Tibial nerve (tissue), 4 donors: ENCODE results near the gene BLM. TPM values are rescaled to one million over a fixed set of nuclear protein-coding genes. Genes with fewer than 3 reads are reported as not detected.
A peak's percentile ranks its signal among the peaks of the same experiment; 100 is the strongest.

Experiments used
- DNase-seq, 2 donors: peaks; one replicate each; pipeline ENCODE4 v3.0.0-alpha.2; 2019; ENCODE audit warnings: low spot score in 2 of 2
- H3K27ac ChIP-seq, 4 donors: fragments of 200-600 bp; sonication (generic) in 3 of 4; one replicate each; pipeline ENCODE4 v1.5.1; 2017 to 2019; ENCODE audit warnings: mild to moderate bottlenecking in 1 of 4
- H3K27me3 ChIP-seq, 2 donors: fragments of 200-600 bp; sonication (generic) in 1 of 2; one replicate each; pipeline versions ENCODE4 v1.5.1 to v1.6.0; 2017 to 2019
- H3K36me3 ChIP-seq, 3 donors: fragments of 200-600 bp; sonication (generic); one replicate each; pipeline ENCODE4 v1.5.1; 2018 to 2019
- H3K4me1 ChIP-seq, 4 donors: fragments of 200-600 bp; sonication (generic) in 3 of 4; one replicate each; pipeline ENCODE4 v1.5.1; 2017 to 2019
- H3K4me3 ChIP-seq, 4 donors: fragments of 200-600 bp; sonication (generic) in 3 of 4; one replicate each; pipeline ENCODE4 v1.5.1; 2017 to 2019; ENCODE audit warnings: mild to moderate bottlenecking in 1 of 4, moderate library complexity in 1 of 4
- H3K9me3 ChIP-seq, 4 donors: fragments of 200-600 bp; sonication (generic) in 3 of 4; one replicate each; pipeline ENCODE4 v1.5.1; 2017 to 2019
- CTCF ChIP-seq, 5 experiments: fragments of 200-600 bp in 3 of 5; fragments of 450-650 bp in 2 of 5; sonication (generic) in 3 of 5; IDR thresholded peaks; one replicate each; pipeline ENCODE4 v1.5.1; 2016 to 2019; ENCODE audit warnings: antibody characterized with exemption in 5 of 5, mild to moderate bottlenecking in 3 of 5, moderate library complexity in 2 of 5
- EP300 ChIP-seq, 2 donors: sonication (generic); formaldehyde crosslinking; IDR thresholded peaks; one replicate each; pipeline ENCODE4 v1.6.1; 2017; ENCODE audit warnings: antibody characterized with exemption in 2 of 2, mild to moderate bottlenecking in 1 of 2
- POLR2A ChIP-seq, 2 donors: fragments of 450-650 bp; IDR thresholded peaks; one replicate each; pipeline ENCODE4 v1.6.1; 2017; ENCODE audit warnings: antibody characterized with exemption in 2 of 2, mild to moderate bottlenecking in 2 of 2, moderate library complexity in 2 of 2
- WGBS, 2 donors: methylation state at CpG; one replicate each; pipeline ENCODE4 v1.1.5; 2018; 5-methylcytosine and 5-hydroxymethylcytosine counted together
- total RNA-seq, 4 donors: library from RNA; depleted of rRNA; stranded (reverse); fragments of >200 nt; gene quantifications; one replicate each; pipeline ENCODE4 v1.1.0, GENCODE V29; 2016

BLM gene
- total RNA-seq, 4 donors from 2014 or later, result 0.66 to 9.6 (median 1.0) TPM

DNA sequence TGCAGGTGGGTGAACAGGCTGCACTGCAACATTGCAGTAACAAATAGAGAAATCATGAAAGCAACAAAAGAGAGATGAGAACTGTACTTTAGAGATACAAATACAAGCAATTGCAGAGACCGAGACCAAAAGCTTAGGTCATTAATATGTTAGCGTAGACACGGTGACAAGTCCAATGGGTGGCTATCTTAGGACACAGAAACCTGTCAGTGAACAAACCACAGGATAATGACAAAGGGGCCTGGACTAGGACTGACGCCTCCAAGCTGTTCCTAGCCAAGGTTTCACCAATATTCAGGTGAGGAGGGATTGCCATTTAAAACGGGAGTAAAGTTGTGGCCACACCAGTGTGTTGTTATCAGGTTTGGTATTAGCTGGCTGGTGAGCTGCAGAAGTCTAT lies 41.7 kb upstream of the BLM start:
- no peaks in the 10 kb centered on the region for H3K27me3 ChIP-seq
- 85 to 97% methylated on average over 5 of the region's 5 CpGs for WGBS, 2 donors
- DNase-seq, result no peak

DNA sequence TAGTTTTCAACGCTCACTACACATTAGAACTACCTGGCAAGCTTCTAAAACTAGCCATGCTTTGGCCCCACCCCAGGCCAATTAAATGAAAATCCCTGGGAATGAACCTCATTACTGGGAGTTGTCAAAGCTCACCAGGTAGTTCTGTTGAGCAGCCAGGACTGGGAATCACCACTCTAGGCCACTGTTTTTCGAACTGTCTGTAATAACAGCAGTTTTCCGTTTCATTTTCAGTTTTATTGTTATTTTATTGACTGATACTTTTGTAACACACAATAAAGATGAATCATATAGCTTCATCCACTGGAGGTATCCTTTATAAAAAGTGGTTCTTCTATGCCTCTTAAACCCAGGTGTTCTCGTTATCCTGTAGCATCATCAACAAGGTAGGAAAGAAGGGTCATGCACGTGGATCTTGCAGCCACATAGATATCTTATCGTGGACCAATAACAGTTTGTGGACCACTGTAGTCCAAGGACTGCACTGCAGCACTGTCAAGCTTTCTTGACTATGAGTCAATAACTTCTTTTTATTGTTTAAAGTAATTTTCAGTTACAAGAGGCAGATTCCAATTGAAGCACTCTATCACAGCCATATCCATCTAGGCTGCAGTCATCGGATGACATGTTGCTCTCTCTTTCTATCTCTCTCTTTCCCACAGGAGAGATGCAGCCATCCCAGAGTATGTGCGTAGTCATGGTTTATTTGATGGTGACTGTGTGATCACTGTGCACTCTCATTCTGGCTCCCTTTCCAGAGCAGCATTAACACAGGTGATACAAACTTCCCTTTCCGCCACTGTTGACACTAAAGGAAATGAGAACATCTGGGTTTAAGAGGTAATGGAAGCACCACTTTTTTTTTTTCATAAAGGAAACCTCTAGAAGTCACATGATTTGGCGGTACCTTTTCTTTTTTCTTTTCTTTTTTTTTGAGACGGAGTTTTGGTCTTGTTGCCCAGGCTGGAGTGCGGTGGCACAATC lies 39.0 kb upstream of the BLM start:
- no peaks in the 10 kb centered on the region for H3K27me3 ChIP-seq
- TF ChIP-seq EP300 (IDR thresholded peaks at IDR 0.05) (no peak), CTCF (IDR thresholded peaks at IDR 0.05) (no peak), POLR2A (IDR thresholded peaks at IDR 0.05) (no peak)
- H3K4me1 ChIP-seq, result peaks cover 0 to 19% (median 11%) of the 10 kb centered on the region in 4 donors
- no peaks in the 10 kb centered on the region for H3K9me3 ChIP-seq
- no peaks in the 10 kb centered on the region for H3K36me3 ChIP-seq
- no peak for DNase-seq
- 92 to 93% methylated on average over 12 of the region's 12 CpGs for WGBS, 2 donors
- no peak overlapping the region for H3K27ac ChIP-seq
- H3K4me3 ChIP-seq, result no peak overlapping the region

More for the DNA sequence above, 41.7 kb upstream of the BLM start:
- TF ChIP-seq CTCF (IDR thresholded peaks at IDR 0.05) (no peak), EP300 (IDR thresholded peaks at IDR 0.05) (no peak), POLR2A (IDR thresholded peaks at IDR 0.05) (no peak)
- H3K27ac ChIP-seq, result no peak overlapping the region
- H3K4me1 ChIP-seq, result peaks cover 0 to 10% (median 4%) of the 10 kb centered on the region in 4 donors
- no peaks in the 10 kb centered on the region for H3K36me3 ChIP-seq
- no peaks in the 10 kb centered on the region for H3K9me3 ChIP-seq
- no peak overlapping the region for H3K4me3 ChIP-seq

- Histone ChIP-seq H3K9me3 (no peaks in the 10 kb centered on the region), H3K27ac (peak overlapping the region; percentile 40 to 87 (median 69)), H3K4me1 (peaks cover 0 to 19% (median 11%) of the 10 kb centered on the region in 4 donors), H3K4me3 (no peak overlapping the region), H3K27me3 (no peaks in the 10 kb centered on the region), H3K36me3 (no peaks in the 10 kb centered on the region)
- TF ChIP-seq EP300 (IDR thresholded peaks at IDR 0.05) (peak in 1 of 2 donors; percentile 67), POLR2A (IDR thresholded peaks at IDR 0.05) (no peak)
- WGBS, 2 donors, result 58 to 75% methylated on average over 3 of the region's 3 CpGs
- DNase-seq, result peak; percentile 45 to 64
Observed at GRCh38 chr15:90679959-90680358, 37.2 kb upstream of the BLM start.

- Histone ChIP-seq H3K36me3 (no peaks in the 10 kb centered on the region), H3K9me3 (no peaks in the 10 kb centered on the region), H3K27me3 (no peaks in the 10 kb centered on the region), H3K4me3 (no peak overlapping the region), H3K4me1 (peaks cover 0 to 19% (median 11%) of the 10 kb centered on the region in 4 donors), H3K27ac (peak overlapping the region; percentile 40 to 87 (median 69))
- TF ChIP-seq EP300 (IDR thresholded peaks at IDR 0.05), result peak in 1 of 2 donors; percentile 64
- no peak for TF ChIP-seq CTCF (IDR thresholded peaks at IDR 0.05)
- 28 to 34% methylated on average over 6 of the region's 6 CpGs for WGBS, 2 donors
- peak; percentile 31 to 58 for DNase-seq
Observed at GRCh38 chr15:90680371-90680935, 36.7 kb upstream of the BLM start.

DNA sequence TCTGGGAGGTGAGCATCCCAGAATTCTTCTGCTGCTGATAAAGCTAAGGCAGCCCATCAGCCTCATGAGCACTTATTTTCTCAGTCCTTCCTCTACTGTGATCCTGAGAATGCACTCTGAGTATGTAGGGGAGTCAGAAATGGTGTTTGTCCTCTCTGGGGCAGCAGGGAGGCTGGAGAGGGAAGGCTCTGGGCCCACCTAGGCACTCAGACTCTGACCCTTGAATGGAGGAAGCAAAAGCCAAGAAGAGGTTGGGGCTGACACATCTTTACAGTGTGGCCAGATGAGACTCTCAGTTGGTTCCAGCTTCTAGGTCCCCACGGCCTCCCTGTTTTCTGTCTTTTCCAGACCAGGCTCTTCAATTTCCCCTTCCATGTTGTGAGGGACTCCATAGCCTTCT lies 36.1 kb upstream of the BLM start:
- no peaks in the 10 kb centered on the region for H3K9me3 ChIP-seq
- no peaks in the 10 kb centered on the region for H3K27me3 ChIP-seq
- peak overlapping the region; percentile 17 to 87 (median 69) for H3K27ac ChIP-seq
- no peak for DNase-seq
- WGBS, 2 donors, result 78 to 88% methylated on average over 1 of the region's 1 CpG
- H3K36me3 ChIP-seq, result no peaks in the 10 kb centered on the region
- H3K4me3 ChIP-seq, result no peak overlapping the region
- peaks cover 0 to 19% (median 11%) of the 10 kb centered on the region in 4 donors for H3K4me1 ChIP-seq
- TF ChIP-seq POLR2A (IDR thresholded peaks at IDR 0.05), result no peak
- no peak for TF ChIP-seq CTCF (IDR thresholded peaks at IDR 0.05)
- no peak for TF ChIP-seq EP300 (IDR thresholded peaks at IDR 0.05)
